GM20000 (cell line): ENCODE measurements around the gene OR51V1.

Experiments
- DNase-seq: peaks from one replicate; pipeline ENCODE4 v3.0.0; 2012; ENCODE audit warnings: low spot score
- CTCF ChIP-seq: IDR thresholded peaks from 2 replicates; pipeline ENCODE4 v1.5.1; 2012; ENCODE audit warnings: mild to moderate bottlenecking, control low read depth; ENCODE audit errors: extremely low read depth, missing control alignments

Gene OR51V1

GRCh38 chr11:5242933-5243815, 42.7 kb upstream of the OR51V1 start:
- no peak for DNase-seq
- TF ChIP-seq CTCF: no peak

GRCh38 chr11:5242208-5242607, 41.7 kb upstream of the OR51V1 start:
- TF ChIP-seq CTCF: no peak
- DNase-seq: no peak

GRCh38 chr11:5241458-5241857, 41.0 kb upstream of the OR51V1 start:
- DNase-seq: no peak
- TF ChIP-seq CTCF: no peak

- DNase-seq: no peak
- no peak for TF ChIP-seq CTCF
Observed at GRCh38 chr11:5240458-5240857, 40.0 kb upstream of the OR51V1 start.

GRCh38 chr11:5240056-5240455, 39.6 kb upstream of the OR51V1 start:
- DNase-seq: no peak
- TF ChIP-seq CTCF: no peak

- no peak for DNase-seq
- TF ChIP-seq CTCF: no peak
Observed at GRCh38 chr11:5239046-5239445, 38.6 kb upstream of the OR51V1 start.

GRCh38 chr11:5238486-5238885, 38.0 kb upstream of the OR51V1 start:
- no peak for DNase-seq
- no peak for TF ChIP-seq CTCF
